ENCODE results near the gene PTPRE.

Gene PTPRE, protein sequence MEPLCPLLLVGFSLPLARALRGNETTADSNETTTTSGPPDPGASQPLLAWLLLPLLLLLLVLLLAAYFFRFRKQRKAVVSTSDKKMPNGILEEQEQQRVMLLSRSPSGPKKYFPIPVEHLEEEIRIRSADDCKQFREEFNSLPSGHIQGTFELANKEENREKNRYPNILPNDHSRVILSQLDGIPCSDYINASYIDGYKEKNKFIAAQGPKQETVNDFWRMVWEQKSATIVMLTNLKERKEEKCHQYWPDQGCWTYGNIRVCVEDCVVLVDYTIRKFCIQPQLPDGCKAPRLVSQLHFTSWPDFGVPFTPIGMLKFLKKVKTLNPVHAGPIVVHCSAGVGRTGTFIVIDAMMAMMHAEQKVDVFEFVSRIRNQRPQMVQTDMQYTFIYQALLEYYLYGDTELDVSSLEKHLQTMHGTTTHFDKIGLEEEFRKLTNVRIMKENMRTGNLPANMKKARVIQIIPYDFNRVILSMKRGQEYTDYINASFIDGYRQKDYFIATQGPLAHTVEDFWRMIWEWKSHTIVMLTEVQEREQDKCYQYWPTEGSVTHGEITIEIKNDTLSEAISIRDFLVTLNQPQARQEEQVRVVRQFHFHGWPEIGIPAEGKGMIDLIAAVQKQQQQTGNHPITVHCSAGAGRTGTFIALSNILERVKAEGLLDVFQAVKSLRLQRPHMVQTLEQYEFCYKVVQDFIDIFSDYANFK

DNA sequence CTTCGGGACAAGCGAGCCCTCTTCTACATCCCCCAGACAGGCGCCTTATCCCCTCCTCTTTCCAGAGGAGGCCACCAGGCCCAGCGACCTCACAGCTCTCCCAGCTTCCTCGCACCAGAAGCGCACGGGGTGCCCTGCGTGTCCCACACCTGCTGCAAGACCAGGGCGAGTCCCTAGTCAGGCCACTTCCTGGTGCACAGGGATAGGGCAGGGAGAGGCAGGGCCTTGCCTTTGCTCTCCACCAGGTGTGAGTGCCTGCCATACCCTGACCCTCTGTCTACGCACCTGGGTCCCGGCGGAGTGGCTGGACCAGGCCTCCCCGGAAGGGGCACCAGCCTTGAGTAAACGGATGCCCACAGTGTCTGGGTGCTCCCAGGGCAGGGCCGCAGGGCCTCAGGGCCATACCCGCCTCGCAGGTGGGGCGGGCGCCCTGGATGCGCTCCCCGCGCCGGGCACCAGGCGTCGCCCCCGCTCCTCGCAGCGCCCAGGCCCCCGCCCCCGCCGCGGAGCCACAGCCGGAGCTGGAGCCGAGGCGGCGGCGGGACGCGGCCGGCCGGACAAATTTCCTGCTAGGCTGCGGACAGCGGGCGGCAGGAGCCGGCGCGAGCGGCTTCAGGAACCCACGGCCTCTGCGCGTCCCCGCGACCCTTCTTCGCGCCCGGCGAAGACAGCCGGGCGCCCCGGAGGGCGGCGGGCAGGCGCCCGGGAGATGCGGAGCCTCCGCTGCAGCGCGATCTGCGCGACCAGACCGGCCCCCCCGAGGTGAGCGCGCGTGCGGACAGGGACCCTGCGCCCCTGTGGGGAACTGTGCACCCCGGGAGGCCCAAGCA, at the start of gene PTPRE:
Gene PTPRE (plus strand): TSS at position 556 of the 830 bp plus-strand sequence. CDS start 133,779 bp downstream, outside the sequence.
- Histone ChIP-seq H3K9me3 (ENCODE audit: control insufficient read depth in 2 of 2, low read length in 2 of 2) (no peaks in the 10 kb centered on the region), H3K27ac (ENCODE audit: low read depth in 2 of 2, low read length in 2 of 2) (peak within 1 kb of the TSS; percentile 82 to 84), H3K9ac (ENCODE audit: low read depth in 1 of 2, low read length in 2 of 2) (peak within 1 kb of the TSS; percentile 65 to 83), H3K4me3 (ENCODE audit: low read length in 2 of 2) (peak within 1 kb of the TSS; percentile 67 to 70), H3K36me3 (ENCODE audit: control insufficient read depth in 2 of 2, insufficient read depth in 2 of 2, low read length in 2 of 2) (no peaks in the 10 kb centered on the region), H3K27me3 (ENCODE audit: control insufficient read depth in 2 of 2, insufficient read depth in 2 of 2, low read length in 2 of 2) (peaks cover 0 to 3% of the 10 kb centered on the region in 2 donors), H3K4me1 (ENCODE audit: control insufficient read depth in 2 of 2, insufficient read depth in 2 of 2, low read length in 2 of 2) (peaks cover 19 to 43% of the 10 kb centered on the region in 2 donors)

DNA sequence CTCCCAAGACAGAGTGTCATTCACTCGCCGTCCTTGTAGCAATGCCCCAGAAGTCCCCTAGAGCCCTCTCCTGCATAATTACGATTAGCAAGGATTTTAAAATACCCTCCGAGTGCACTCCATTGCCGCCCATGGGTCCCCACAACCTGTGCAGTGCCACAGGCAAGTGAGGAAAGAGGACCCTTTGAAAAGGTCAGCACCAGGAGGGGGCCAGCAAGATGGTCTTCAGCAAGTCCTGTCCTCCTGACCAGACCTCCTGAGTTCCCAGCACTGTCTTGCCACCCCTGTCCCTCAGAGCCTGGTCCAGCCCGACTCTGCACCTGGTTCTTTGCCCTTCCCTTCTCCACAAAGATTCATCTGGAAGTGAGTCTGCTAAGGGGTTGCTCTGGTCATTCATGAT, 46.3 kb upstream of the PTPRE start:
- Histone ChIP-seq H3K4me1 (ENCODE audit: control insufficient read depth in 2 of 2, insufficient read depth in 2 of 2, low read length in 2 of 2) (no peaks in the 10 kb centered on the region), H3K9ac (ENCODE audit: low read depth in 1 of 2, low read length in 2 of 2) (no peak overlapping the region), H3K36me3 (ENCODE audit: control insufficient read depth in 2 of 2, insufficient read depth in 2 of 2, low read length in 2 of 2) (no peaks in the 10 kb centered on the region), H3K9me3 (ENCODE audit: control insufficient read depth in 2 of 2, low read length in 2 of 2) (no peaks in the 10 kb centered on the region), H3K27ac (ENCODE audit: low read depth in 2 of 2, low read length in 2 of 2) (no peak overlapping the region), H3K4me3 (ENCODE audit: low read length in 2 of 2) (no peak overlapping the region), H3K27me3 (ENCODE audit: control insufficient read depth in 2 of 2, insufficient read depth in 2 of 2, low read length in 2 of 2) (no peaks in the 10 kb centered on the region)

DNA sequence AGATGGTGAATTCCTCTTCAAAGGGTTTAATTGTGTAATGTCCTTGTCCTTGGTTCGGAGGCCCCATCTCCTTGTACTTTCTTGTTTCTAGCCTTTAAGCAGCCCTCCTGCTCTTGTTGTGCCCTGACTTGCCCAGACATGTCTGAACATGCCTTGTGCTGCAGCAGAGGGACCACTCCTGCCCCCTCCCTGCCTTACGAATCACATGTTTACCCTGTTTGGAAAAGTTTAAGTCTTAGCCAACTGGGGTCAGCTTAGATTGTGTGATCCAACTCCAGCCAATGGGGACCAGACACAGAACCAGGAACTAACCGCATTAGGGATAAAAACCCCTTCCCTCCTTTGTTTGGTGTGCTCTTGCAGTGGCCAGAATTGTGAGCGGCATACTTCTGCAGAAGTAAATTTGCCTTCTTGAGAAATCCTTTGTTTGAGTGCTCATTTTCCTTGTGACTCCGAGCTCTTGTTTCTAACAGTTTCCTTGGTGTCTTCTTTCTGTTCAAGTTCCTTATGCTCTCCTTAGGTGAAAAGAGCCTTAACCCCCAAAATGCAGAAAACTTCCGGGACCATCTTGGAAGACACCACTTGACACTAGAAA, 43.6 kb upstream of the PTPRE start:
- Histone ChIP-seq H3K36me3 (ENCODE audit: control insufficient read depth in 2 of 2, insufficient read depth in 2 of 2, low read length in 2 of 2) (no peaks in the 10 kb centered on the region), H3K4me1 (ENCODE audit: control insufficient read depth in 2 of 2, insufficient read depth in 2 of 2, low read length in 2 of 2) (no peaks in the 10 kb centered on the region), H3K9me3 (ENCODE audit: control insufficient read depth in 2 of 2, low read length in 2 of 2) (no peaks in the 10 kb centered on the region), H3K27ac (ENCODE audit: low read depth in 2 of 2, low read length in 2 of 2) (no peak overlapping the region), H3K4me3 (ENCODE audit: low read length in 2 of 2) (no peak overlapping the region), H3K27me3 (ENCODE audit: control insufficient read depth in 2 of 2, insufficient read depth in 2 of 2, low read length in 2 of 2) (no peaks in the 10 kb centered on the region), H3K9ac (ENCODE audit: low read depth in 1 of 2, low read length in 2 of 2) (no peak overlapping the region)

DNA sequence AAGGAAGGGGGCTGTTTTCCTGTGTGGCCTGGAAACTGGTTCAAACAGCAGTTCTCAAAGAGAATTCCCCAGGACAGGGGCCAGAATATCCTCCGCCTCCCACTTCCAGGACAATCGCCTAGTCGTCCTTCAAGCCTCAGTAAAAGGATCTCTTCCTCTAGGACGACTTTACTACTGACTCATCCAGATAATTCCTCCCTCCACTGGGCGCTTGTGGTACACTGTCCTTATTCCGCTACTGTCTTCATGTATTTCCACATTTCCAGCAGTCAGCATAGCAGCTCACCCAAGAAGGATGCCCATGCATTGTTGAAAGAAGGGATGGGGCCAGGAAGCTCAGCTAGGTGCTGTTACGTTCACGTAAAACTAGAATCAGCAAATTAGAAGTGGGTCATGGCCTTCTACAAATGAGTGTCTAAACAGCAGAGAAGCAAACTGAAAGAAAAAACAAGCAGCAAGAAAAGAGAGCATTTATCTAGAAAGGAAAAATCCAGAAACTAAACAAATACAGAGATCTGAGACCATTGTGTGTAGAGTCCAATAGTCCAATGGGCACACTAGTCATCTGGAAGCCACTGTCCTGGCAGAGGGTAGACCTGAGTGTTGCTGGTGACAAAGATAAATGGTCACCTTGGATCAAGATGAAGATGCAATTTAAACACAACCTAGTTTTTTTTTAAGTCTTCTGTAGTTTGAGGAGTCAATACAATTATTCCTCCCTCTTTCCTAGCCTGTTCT, 40.5 kb upstream of the PTPRE start:
- Histone ChIP-seq H3K27ac (ENCODE audit: low read depth in 2 of 2, low read length in 2 of 2) (no peak overlapping the region), H3K9ac (ENCODE audit: low read depth in 1 of 2, low read length in 2 of 2) (no peak overlapping the region), H3K27me3 (ENCODE audit: control insufficient read depth in 2 of 2, insufficient read depth in 2 of 2, low read length in 2 of 2) (no peaks in the 10 kb centered on the region)

DNA sequence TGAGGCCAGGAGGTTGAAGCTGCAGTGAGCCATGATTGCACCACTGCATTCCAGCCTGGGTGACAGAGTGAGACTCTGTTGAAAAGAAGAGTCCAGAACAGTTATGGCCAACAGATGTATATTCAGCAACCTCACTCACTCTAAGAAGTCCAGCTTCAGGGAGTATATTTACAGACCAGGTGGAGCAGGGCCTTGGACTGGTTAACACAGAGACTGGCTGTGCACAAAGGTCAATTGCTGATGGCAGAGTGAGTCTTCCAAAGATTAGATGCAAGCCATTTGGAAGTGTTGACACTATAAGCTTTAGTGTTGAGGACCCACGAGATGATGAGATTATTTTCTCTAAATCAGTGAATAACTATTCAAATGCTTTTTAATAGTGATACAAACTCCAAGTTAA, 39.1 kb upstream of the PTPRE start:
- Histone ChIP-seq H3K27ac (ENCODE audit: low read depth in 2 of 2, low read length in 2 of 2) (no peak overlapping the region), H3K27me3 (ENCODE audit: control insufficient read depth in 2 of 2, insufficient read depth in 2 of 2, low read length in 2 of 2) (no peaks in the 10 kb centered on the region), H3K9ac (ENCODE audit: low read depth in 1 of 2, low read length in 2 of 2) (no peak overlapping the region), H3K4me3 (ENCODE audit: low read length in 2 of 2) (no peak overlapping the region), H3K36me3 (ENCODE audit: control insufficient read depth in 2 of 2, insufficient read depth in 2 of 2, low read length in 2 of 2) (no peaks in the 10 kb centered on the region), H3K9me3 (ENCODE audit: control insufficient read depth in 2 of 2, low read length in 2 of 2) (no peaks in the 10 kb centered on the region), H3K4me1 (ENCODE audit: control insufficient read depth in 2 of 2, insufficient read depth in 2 of 2, low read length in 2 of 2) (peaks cover 7 to 12% of the 10 kb centered on the region in 2 donors)

More for the DNA sequence above, 40.5 kb upstream of the PTPRE start:
- Histone ChIP-seq H3K4me1 (ENCODE audit: control insufficient read depth in 2 of 2, insufficient read depth in 2 of 2, low read length in 2 of 2) (no peaks in the 10 kb centered on the region), H3K9me3 (ENCODE audit: control insufficient read depth in 2 of 2, low read length in 2 of 2) (no peaks in the 10 kb centered on the region), H3K4me3 (ENCODE audit: low read length in 2 of 2) (no peak overlapping the region), H3K36me3 (ENCODE audit: control insufficient read depth in 2 of 2, insufficient read depth in 2 of 2, low read length in 2 of 2) (no peaks in the 10 kb centered on the region)

DNA sequence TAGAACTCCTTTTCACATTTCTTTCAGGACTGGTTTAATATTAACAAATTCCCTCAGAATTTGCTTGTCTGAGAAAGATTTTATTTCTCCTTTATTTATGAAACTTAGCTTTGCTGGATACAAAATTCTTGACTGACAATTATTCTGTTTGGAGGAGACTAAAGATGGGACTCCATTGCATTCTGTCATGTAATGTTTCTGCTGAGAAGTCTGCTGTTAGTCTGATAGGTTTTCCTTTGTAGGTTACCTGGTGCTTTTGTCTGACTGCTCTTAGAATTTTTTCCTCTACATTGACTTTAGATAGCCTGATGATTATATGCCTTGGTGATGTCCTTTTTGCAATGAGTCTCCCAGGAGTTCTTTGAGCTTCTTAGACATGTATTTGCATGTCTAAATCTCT, 37.6 kb upstream of the PTPRE start:
- Histone ChIP-seq H3K4me3 (ENCODE audit: low read length in 2 of 2) (no peak overlapping the region), H3K27me3 (ENCODE audit: control insufficient read depth in 2 of 2, insufficient read depth in 2 of 2, low read length in 2 of 2) (no peaks in the 10 kb centered on the region), H3K36me3 (ENCODE audit: control insufficient read depth in 2 of 2, insufficient read depth in 2 of 2, low read length in 2 of 2) (no peaks in the 10 kb centered on the region), H3K9me3 (ENCODE audit: control insufficient read depth in 2 of 2, low read length in 2 of 2) (no peaks in the 10 kb centered on the region), H3K9ac (ENCODE audit: low read depth in 1 of 2, low read length in 2 of 2) (no peak overlapping the region), H3K4me1 (ENCODE audit: control insufficient read depth in 2 of 2, insufficient read depth in 2 of 2, low read length in 2 of 2) (peaks cover 18 to 20% of the 10 kb centered on the region in 2 donors), H3K27ac (ENCODE audit: low read depth in 2 of 2, low read length in 2 of 2) (no peak overlapping the region)

DNA sequence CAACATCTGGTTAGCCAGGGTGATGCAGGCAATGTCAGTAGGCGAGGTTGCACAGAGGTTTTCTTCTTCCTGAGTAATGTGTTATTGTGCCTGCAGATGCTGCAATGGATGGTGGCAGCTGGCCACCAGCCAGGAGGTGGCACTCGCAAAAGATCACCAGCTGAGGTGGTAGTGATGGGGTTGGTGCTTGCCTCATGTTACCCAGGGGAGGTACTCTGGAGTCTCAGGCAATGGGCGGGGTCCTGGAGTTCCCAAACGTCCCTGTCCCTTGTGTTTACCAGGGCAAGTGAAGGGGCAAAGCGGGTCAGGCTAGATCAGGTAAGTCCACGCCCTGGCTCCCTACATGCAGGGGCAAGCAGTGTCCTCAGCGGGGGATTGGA, 35.3 kb upstream of the PTPRE start:
- Histone ChIP-seq H3K27ac (ENCODE audit: low read depth in 2 of 2, low read length in 2 of 2) (no peak overlapping the region), H3K27me3 (ENCODE audit: control insufficient read depth in 2 of 2, insufficient read depth in 2 of 2, low read length in 2 of 2) (no peaks in the 10 kb centered on the region), H3K36me3 (ENCODE audit: control insufficient read depth in 2 of 2, insufficient read depth in 2 of 2, low read length in 2 of 2) (no peaks in the 10 kb centered on the region), H3K4me1 (ENCODE audit: control insufficient read depth in 2 of 2, insufficient read depth in 2 of 2, low read length in 2 of 2) (peaks cover 22 to 24% of the 10 kb centered on the region in 2 donors), H3K9ac (ENCODE audit: low read depth in 1 of 2, low read length in 2 of 2) (no peak overlapping the region), H3K4me3 (ENCODE audit: low read length in 2 of 2) (no peak overlapping the region), H3K9me3 (ENCODE audit: control insufficient read depth in 2 of 2, low read length in 2 of 2) (no peaks in the 10 kb centered on the region)

DNA sequence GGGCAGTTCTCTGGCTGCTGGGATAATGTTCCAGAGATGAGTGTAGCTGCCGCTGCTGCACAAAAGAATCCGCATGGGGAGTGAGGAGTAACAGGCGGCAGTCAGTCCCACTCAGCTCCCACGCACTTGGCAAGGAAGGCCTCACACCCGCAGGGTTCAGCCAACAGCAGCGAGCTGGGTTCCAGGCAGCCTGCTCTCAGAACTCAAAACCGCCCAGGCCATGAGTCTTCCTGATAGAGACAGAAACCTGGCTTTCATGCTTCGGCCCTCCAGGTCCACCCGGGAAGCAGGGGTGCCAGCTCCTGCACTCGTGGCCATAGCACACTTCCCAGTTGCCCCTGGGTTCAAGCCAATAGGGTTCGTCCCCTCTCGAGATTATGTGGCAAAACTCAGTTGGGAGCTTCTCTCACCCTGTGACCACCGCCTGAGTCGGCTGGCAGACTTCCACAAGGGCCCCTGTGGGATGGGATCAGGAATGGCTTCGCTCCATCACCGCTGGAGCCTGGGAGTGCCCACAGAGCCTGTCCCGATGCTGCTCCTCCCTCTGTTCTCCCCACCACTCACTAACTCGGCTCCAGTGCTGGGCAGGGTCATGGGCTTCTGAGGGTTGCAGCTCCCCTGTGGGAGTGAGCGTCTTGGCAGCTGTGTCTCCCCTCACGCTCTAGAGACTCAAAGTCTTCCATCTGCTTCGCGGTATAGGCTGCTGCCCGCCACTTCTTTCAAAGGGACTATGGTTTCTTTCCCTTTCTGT, 34.7 kb upstream of the PTPRE start:
- H3K4me3 ChIP-seq (ENCODE audit: low read length in 2 of 2), result no peak overlapping the region
- peaks cover 0 to 2% of the 10 kb centered on the region in 2 donors for H3K36me3 ChIP-seq (ENCODE audit: control insufficient read depth in 2 of 2, insufficient read depth in 2 of 2, low read length in 2 of 2)
- H3K9ac ChIP-seq (ENCODE audit: low read depth in 1 of 2, low read length in 2 of 2), result no peak overlapping the region
- no peaks in the 10 kb centered on the region for H3K27me3 ChIP-seq (ENCODE audit: control insufficient read depth in 2 of 2, insufficient read depth in 2 of 2, low read length in 2 of 2)
- no peak overlapping the region for H3K27ac ChIP-seq (ENCODE audit: low read depth in 2 of 2, low read length in 2 of 2)
- peaks cover 22 to 24% of the 10 kb centered on the region in 2 donors for H3K4me1 ChIP-seq (ENCODE audit: control insufficient read depth in 2 of 2, insufficient read depth in 2 of 2, low read length in 2 of 2)
- no peaks in the 10 kb centered on the region for H3K9me3 ChIP-seq (ENCODE audit: control insufficient read depth in 2 of 2, low read length in 2 of 2)
